ENCODE results near the gene VAT1. TPM values are rescaled to one million over a fixed set of nuclear protein-coding genes. Genes with fewer than 3 reads are reported as not detected.

The VAT1 gene
- total and polyA plus RNA-seq, 2 donors (not counting 1 experiment from before 2014, with no cell fraction given), result 20.4 to 90.7 TPM

DNA sequence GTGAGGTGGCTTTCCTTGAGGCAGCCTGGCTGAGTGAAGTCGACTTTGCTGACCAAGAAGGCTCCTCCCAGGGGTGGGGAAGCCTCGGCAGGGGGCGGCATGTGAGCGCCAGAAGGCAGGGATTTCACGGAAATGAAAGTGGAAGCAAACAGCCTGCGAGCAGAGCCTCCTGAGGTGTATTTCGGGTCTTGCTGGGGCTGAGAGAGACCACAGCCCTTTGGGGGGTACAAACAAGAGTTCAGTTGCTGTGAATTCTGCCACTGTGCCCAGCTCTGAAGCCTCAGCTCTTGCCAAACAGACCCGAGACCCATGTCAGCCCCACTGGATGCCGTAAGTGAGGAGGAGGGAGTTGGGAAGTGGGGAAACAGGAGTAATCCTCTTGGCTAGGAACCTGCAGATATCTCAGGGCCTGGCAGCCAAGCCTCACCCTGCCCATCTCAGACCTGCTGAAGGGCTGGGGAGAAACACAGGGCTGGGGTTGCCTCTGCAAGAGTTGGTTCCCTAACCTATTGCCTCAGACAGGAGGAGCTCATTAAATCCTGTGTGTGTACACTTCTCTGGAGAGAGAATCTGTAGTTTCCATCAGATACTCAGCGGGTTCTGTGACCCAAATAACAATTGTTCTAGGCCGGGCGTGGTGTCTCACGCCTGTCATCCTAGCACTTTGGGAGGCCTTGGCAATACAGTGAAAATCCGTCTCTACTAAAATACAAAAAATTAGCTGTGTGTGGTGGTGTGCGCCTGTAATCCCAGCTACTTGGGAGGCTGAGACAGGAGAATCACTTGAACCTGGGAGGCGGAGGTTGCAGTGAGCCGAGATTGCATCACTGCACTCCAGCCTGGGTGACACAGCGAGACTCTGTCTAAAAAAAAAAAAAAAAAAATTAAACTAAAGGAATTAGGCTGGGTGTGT is 15.3 kb downstream of the VAT1 start, which contains the start of gene IFI35:
Gene IFI35 (plus strand): TSS at position 146 of the 913 bp plus-strand sequence. CDS start 164 bp downstream, at position 310.
- H3K27ac Mint-ChIP-seq, result peak within 1 kb of the TSS; percentile 100
- peak within 1 kb of the TSS; percentile 73 to 91 (median 82) for H3K4me3 ChIP-seq (ENCODE audit: control extremely low read depth in 1 of 5, extremely low read depth in 1 of 5, insufficient read depth in 1 of 5, low read depth in 2 of 5, low read length in 4 of 5)
- no peaks in the 10 kb centered on the region for H3K27me3 ChIP-seq (replicated peaks in 1 of 4; ENCODE audit: control extremely low read depth in 1 of 4, control insufficient read depth in 3 of 4, insufficient read depth in 4 of 4, low read length in 3 of 4)
- peaks cover 16% of the 10 kb centered on the region for H3K4me1 Mint-ChIP-seq
- H3K4me3 Mint-ChIP-seq, result peak within 1 kb of the TSS; percentile 100
- H3K27me3 Mint-ChIP-seq, result no peaks in the 10 kb centered on the region
- ChIA-PET POLR2A (interaction anchor here (0.7 to 2.2 kb wide), 6 partner anchors 9 to 477 kb away, joined by 3 to 13 read pairs (median 3); partner anchors contain the start of genes DHX8 and RPL27), CTCF (interaction anchor here (0.6 to 3.1 kb wide), 13 partner anchors 9 to 477 kb away, joined by 3 to 28 read pairs (median 4); partner anchors contain the start of genes DHX8, RND2 and RPL27)
- H3K4me2 ChIP-seq (replicated peaks; ENCODE audit: low read depth, low read length, poor library complexity, severe bottlenecking), result peak within 1 kb of the TSS; percentile 86
- peaks cover 8 to 13% of the 10 kb centered on the region in 2 donors for H3K4me1 ChIP-seq (ENCODE audit: control insufficient read depth in 2 of 2, insufficient read depth in 2 of 2, low read length in 2 of 2)
- ATAC-seq (ENCODE audit: low read depth) (peak; percentile 99), DNase-seq (peak; percentile 89)
- no peaks in the 10 kb centered on the region for H4K20me1 ChIP-seq (ENCODE audit: control insufficient read depth, insufficient read depth, low read length, poor library complexity, severe bottlenecking)
- intact Hi-C loops (cut with micrococcal nuclease), result loop anchor here (1.0 to 2.0 kb wide), 7 partner anchors 9 to 381 kb away; partner anchors contain the start of genes BRCA1, RPL27 and TMEM106A
- 15% methylated on average over 13 of the region's 18 CpGs for WGBS (ENCODE audit: insufficient coverage)
- peaks cover 0 to 32% of the 10 kb centered on the region in 2 experiments for H3K36me3 ChIP-seq (replicated peaks in 1 of 2; ENCODE audit: control extremely low read depth in 1 of 2, control insufficient read depth in 1 of 2, extremely low read depth in 1 of 2, insufficient read depth in 2 of 2, low read length in 1 of 2)
- no peaks in the 10 kb centered on the region for H3K9me3 ChIP-seq (ENCODE audit: control extremely low read depth in 1 of 3, control insufficient read depth in 2 of 3, insufficient read depth in 1 of 3, low read length in 2 of 3)
- H3K9me3 Mint-ChIP-seq (ENCODE audit: insufficient read depth), result no peaks in the 10 kb centered on the region
- peak within 1 kb of the TSS; percentile 85 for H3K9ac ChIP-seq (ENCODE audit: low read length)
- peak within 1 kb of the TSS; percentile 83 to 93 for H3K27ac ChIP-seq (ENCODE audit: low read length in 2 of 2)
- H2AFZ ChIP-seq (ENCODE audit: insufficient read depth, low read depth, low read length, poor library complexity, severe bottlenecking), result peak within 1 kb of the TSS; percentile 90
- peaks cover 37% of the 10 kb centered on the region for H3K79me2 ChIP-seq (ENCODE audit: control insufficient read depth, insufficient read depth, low read length)
- TF ChIP-seq, protein P1, sequence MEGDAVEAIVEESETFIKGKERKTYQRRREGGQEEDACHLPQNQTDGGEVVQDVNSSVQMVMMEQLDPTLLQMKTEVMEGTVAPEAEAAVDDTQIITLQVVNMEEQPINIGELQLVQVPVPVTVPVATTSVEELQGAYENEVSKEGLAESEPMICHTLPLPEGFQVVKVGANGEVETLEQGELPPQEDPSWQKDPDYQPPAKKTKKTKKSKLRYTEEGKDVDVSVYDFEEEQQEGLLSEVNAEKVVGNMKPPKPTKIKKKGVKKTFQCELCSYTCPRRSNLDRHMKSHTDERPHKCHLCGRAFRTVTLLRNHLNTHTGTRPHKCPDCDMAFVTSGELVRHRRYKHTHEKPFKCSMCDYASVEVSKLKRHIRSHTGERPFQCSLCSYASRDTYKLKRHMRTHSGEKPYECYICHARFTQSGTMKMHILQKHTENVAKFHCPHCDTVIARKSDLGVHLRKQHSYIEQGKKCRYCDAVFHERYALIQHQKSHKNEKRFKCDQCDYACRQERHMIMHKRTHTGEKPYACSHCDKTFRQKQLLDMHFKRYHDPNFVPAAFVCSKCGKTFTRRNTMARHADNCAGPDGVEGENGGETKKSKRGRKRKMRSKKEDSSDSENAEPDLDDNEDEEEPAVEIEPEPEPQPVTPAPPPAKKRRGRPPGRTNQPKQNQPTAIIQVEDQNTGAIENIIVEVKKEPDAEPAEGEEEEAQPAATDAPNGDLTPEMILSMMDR (IDR thresholded peaks at IDR 0.05), result peak; percentile 64
- TF ChIP-seq EZH2 (IDR thresholded peaks at IDR 0.05; ENCODE audit: borderline replicate concordance, insufficient read depth, low read depth, low read length, poor library complexity, severe bottlenecking), result no peak

All from B cell (primary cell).